GM19328 (cell line): Measurements from ENCODE around the gene TTC17.
"Not testable (repeated sequence)": the region's sequence is repeated elsewhere in the genome, so short reads cannot be mapped to it uniquely, and the experiment has no call there.

Source experiments
- ATAC-seq: cut with Tn5 transposase; IDR thresholded peaks from one replicate; pipeline ENCODE4 v1.9.1; 2021; ENCODE audit warnings: mild to moderate bottlenecking, moderate library complexity; ENCODE audit not compliant: unreplicated experiment

The TTC17 gene

DNA sequence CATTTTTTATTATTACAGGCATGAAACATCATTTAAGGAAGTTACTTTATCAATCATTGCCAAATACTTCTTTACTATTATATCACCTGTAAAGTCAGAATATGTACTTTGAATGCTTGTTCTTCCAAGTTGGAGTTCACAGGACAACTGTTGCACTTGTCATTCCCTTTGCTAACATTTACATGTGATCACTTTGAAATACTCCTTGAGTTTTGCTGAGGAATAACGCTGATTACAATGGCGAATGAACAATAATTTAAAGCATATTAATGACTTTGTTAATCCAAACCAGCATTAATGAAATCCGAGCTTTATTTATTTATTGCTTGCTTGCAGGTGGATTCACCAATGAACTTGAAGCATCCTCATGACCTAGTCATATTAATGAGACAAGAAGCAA, 20.2 kb downstream of the TTC17 start:
- no peak for ATAC-seq

DNA sequence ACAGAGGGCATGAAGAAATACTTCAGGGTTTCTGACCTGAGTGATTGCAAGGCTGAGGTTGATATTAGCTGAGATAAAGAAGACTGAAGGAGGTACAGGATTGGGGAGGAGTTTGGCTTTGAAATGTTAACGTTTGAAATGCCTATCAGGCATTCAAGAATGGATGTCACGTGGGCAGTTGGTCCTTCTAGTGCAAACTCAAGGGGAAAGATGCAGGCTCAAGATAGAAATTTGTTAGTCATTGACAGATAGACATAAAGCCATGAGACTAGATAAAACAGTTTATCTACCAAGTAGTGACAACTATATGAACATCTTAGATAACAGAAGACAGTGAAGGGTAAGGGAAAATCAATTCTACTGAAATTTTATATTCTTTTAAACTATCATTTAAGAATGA, 23.1 kb downstream of the TTC17 start:
- ATAC-seq: no peak

DNA sequence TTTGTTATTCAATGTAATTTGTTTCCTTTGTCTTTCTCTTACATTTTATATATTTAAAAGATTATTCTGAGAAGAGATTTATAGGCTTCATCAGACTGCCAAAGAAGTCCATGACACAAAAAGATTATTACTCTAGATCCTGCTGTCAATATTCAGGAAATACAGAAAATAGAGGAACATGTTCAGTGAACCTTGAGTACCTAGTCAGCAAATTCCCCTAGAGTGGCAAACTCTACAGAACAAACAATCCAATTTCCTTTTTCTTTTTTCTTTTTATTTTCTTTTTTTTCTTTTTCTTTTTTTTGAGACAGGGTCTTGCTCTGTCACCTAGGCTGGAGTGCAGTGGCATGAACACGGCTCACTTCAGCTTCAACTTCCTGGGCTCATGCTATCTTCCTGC, 23.9 kb downstream of the TTC17 start:
- no peak for ATAC-seq

DNA sequence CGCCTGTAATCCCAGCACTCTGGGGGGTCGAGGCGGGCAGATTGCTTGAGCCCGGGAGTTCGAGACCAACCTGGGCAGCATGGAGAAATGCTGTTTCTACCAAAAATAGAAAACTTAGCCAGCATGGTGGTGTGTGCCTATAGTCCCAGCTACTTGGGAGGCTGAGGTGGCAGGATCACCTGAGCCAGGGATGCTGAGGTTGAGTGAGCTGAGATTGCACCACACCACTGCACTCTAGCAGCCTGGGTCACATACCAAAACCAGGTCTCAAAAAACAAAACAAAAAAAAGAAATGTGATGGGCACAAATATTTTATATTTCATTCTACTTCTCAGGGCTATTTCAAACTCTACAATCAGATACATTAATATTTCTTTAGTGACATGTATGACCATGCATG, 25.7 kb downstream of the TTC17 start:
- no peak for ATAC-seq

DNA sequence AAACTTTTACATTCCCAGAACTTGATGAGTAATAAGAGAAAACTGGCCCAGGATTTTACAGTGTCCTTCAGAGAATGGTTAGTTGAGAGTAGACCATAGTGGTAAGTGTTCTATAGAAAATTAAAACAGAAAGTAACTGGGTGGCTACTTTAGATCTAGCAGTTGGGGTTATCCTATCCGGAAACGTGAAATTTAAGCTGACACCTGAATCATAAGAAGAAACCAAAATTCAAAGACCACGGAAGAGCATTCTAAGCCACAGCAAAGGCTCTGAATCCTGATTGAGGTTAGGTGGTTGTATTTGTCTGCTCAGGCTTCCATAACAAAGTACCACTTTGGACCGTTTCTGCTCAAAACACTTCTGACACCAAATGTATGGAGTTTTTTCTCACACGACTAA, 34.0 kb downstream of the TTC17 start:
- ATAC-seq: no peak

DNA sequence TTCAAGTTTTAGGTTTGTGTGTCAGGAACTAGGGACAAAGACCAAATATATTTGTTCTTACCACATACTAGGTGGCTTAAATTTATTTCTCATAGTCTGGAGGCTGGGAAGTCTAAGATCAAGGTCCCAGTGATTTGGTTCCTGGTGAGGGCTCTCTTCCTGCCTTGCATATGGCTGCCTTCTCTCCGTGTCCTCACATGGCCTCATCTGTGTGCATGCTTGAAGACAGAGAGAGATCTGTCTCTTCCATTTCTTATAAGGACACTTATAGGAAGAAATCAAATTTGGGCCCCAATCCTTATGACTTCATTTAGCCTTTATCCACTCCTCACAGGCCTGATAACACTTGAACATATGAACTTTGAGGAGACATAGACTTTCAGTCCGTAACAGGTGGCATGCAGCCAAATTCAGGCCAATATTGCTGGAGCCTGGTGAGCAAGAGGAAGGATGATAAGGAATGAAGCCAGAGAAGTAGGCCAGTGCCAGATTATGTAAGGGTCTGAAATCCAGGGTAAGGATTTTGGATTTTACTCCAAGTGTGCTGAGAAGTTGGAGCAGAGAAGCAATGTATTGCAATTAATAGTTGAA, 35.1 kb downstream of the TTC17 start:
- ATAC-seq: no peak

DNA sequence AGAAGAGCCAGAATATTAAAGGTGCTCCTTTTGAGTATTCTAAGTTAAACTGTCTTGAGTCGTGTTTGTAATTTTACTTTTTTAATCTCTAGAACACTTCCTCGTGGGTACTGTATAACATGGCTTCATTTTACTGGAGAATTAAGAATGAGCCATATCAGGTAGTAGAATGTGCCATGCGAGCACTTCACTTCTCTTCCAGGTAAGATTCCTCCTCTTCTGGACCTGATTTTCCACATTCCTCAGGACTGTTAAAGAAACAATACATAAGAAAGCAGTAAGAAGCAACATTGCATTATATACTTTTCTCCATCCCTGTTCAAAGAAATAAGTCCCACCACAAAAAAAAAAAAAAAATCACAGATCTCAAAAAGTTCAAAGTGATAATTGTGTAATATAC, 37.9 kb downstream of the TTC17 start:
- no peak for ATAC-seq

DNA sequence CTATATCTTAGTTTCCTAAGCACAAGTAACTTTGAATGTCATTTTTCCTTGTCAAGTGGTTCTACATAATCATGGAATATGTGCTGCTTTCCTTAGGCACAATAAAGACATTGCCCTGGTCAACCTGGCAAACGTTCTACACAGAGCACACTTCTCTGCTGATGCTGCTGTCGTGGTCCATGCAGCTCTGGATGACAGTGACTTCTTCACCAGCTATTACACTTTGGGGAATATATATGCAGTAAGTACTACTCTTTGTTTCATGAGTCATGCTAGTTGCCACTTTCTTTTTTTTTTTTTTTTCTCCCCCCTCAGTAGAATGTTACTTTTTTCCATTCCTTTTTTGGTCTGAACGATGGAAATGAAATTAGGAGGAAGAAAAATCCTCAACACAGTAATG, 38.5 kb downstream of the TTC17 start:
- no peak for ATAC-seq

DNA sequence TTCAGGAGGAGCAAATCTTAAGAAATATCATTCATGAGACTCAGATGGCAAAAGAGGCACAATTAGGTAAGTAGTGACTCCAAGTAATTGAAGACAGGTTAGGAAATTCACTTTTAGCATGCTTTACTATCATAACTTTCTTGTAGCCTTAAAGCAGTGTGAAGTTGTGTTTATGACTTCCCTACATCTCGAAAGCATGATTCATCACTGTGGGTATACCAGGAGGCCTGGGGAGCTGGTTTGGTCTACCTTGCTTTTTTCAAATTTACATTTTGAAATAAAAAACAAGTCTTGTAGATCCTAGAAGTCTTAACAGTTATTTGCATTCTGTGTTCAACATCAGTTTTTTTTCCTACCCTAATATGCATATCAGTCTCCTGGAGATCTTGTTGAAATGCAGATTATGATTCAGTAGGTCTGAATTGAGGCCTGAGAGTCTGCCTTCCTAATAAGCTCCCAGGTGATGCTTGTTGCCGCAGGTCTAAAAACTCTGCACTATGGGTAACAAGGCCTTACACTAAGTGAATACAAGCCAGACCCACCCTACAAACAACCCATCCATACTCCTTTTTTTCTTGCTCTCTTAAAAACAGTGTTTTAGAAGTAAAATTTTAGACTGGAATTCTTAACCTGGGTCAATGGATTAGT, 41.4 kb downstream of the TTC17 start:
- no peak for ATAC-seq

DNA sequence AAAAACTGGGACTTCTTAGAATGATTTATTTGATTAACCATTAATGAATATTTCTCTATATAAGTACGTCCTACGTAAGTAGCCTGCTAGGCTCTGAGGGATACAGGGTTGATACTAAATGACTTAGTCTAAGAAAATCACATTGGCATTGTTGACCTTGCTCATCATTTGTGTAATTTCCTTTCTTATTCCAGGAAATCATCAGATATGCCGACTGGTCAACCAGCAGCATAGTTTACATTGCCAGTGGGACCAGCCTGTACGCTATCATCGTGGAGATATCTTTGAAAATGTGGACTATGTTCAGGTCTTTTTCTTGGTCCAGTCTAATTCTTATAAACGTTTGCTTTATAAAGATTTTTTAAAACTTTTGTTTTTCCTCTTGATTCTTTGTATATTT, 42.5 kb downstream of the TTC17 start:
- no peak for ATAC-seq

DNA sequence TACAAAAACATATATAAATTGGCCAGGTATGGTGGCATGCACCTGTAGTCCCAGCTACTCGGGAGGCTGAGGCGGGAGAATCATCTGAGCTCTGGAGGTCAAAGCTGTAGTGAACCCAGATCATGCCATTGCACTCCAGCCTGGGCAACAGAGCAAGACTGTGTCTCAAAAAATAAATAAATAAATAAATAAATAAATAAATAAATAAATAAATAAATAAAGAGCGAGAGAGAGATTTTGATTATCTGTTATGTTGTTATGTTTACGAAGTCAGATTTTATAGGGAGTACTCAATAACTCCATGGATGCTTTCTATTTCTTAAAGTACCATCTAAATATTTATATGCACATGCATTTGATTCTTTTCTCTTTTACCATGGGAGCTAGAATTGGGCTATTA, 43.1 kb downstream of the TTC17 start:
- ATAC-seq: not testable (repeated sequence)

DNA sequence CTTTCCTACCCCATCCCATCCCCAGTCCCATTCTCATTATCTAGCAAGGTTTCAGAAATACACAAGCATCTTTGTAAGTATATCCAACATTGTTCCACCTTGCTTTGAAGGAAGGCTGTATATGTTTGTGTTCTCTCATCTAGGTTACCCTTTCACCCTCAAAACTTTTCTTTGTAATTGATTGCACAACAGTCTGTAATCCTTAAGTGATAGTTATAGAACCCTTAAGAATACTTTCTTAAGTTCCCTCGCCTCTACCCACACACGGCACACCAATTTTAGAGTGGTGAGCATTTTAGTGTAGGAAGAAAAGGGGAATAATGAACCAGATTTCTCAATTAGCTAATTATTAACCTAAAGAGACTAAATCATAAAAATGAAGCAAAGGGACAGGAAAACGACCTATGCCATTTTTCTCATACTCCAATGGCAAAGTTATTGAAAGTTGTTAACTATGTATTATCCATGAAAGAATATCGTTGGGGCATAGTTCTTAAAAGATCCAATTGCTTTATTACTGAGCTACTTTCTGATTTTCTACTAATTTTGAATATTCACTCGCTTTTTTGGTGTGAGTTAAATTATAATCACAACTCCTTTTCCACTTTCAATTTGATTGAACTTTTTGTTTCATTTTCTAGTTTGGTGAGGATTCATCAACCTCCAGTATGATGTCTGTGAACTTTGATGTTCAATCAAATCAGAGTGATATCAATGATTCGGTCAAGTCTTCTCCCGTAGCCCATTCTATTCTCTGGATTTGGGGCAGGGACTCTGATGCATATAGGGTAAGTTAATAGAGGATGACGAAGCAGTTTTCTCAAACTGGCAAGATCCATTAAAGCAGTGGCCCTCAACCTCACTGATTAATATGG, 44.9 kb downstream of the TTC17 start:
- no peak for ATAC-seq

DNA sequence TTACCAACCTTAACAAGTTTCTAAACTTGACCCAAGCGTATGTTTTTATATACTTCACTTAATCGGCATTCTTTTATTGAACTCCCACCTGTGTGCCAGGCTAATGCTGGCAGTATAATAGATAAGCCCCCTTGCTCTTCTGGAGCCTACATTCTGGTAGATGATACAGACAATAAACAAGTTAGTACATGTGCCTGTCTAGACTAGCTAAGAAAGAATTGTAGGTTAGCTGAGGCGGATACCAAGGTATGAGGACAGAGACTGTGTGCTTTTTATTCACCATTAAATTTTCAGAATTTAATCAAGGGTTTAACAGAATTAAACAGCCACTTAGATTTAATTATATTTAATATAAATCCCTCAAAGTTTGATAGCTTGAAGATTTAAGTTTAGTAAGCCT, 45.7 kb downstream of the TTC17 start:
- no peak for ATAC-seq

DNA sequence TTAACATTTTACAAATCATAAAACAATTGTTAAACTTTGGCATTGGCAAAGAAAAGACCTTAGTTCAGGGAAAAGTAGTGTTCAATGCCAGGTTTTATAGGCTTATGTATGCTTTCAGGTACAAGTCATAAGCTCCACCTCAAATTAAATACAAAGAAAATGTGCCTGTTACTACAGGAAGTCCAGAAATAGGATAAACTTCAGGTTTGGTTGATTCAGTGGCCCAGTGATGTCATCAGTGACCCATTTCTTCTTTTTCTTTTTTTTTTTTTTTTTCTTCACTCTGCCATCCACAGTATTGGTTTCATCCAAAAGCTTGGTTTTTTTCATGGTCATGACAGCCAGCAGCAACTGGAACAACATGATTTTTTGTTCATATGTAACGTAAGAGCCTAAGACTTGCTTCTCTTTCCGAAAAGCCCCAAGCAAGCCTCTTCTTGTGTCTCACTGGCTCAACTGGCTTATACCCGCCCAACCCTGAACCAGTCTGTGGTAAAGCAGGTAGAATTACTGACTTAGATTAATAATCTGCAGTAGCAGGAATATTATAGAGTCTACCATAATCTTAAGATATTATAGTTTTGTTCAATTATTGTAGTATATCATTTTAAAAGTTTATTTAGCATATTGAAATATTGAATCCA, 46.2 kb downstream of the TTC17 start:
- no peak for ATAC-seq

DNA sequence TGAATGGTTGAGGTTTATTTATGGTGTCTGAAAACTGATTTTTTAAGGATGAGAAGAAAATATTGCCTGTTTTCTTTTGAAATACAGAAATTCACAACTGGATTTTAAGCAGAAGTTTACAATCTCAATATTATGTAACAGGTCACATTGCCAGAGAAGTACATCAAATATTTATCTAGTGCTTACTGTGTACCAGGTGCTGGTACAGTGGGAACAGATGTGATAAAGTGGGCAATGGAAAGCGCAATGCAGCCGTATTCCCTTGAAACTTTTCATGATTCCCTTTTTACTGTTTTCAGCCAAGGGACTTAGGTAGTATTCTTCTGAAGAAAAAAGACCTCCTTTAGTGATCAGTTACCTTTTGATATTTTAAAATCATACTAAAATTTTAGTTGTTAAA, 49.6 kb downstream of the TTC17 start:
- no peak for ATAC-seq

DNA sequence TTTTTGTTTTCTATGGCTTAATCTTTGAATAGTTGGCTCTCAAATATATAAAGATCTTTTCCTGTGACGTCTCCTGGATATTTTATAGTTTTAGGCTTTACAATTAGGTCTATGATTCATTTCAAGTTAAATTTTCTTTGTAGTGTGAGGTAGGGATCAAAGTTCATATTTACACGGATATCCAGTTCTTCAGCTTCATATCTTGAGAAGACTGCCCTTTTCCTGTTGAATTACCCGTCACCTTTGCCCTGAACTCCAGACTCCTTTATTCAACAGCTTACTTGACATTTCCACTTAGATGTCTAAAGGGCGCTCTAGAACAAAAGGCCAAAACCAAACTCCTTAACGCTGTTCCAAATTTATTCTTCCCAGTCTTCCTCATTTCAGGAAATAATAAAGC, 51.7 kb downstream of the TTC17 start:
- ATAC-seq: no peak

DNA sequence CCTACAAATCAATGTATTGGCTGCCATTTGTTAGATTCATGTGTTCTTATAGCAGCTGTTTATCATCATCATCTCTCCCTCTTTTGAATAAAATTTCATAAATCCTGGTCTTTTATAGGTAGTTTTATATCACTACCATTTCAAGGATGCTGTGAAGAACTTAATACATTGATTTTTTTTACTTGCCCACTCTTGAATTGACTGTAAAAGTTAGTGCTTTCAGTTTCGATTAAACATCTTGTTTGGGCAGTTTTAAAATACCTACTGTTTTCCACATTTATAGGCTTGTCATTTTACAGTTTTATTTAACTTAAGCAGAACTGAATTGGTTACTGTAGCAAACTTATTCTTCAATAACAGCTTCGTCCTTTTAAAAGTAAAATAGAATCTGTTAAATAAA, 59.5 kb downstream of the TTC17 start:
- ATAC-seq: no peak

DNA sequence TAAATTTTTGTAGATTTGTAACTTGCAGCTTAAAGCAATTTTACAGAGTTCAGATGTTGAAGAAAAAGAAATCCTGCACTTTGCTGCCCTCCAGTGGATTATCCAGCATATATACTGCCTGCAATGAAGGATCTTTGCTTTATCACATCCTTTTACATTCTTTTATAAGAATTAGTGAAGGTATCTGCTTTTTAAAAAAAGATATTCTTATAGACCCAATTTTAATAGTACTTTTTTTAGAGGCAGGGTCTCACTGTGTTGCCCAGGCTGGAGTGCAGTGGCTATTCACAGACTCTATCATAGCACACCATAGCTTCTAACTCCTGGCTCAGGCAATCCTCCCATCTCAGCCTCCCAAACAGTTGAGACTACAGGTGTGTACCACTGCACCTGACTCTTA, 60.7 kb downstream of the TTC17 start:
- ATAC-seq: no peak

DNA sequence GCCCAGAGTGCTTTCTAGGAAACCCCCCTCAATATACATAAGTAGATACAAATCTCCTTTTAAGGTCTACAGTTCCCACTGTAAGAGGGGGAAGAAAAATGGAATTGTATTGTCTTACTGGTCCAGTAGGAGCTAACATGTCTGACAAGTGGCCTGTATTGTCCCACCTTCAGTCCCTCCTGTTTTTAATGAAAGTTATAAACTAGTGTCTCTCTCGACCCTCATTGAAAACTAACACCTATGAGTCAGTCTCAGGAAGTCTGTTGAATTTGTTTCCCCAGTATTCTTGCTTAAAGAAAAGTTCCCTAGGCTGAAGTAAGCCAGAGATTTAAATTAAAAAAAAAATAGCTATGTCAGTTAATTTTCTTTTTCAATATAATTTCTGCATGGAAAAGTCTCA, 69.3 kb downstream of the TTC17 start:
- ATAC-seq: no peak

DNA sequence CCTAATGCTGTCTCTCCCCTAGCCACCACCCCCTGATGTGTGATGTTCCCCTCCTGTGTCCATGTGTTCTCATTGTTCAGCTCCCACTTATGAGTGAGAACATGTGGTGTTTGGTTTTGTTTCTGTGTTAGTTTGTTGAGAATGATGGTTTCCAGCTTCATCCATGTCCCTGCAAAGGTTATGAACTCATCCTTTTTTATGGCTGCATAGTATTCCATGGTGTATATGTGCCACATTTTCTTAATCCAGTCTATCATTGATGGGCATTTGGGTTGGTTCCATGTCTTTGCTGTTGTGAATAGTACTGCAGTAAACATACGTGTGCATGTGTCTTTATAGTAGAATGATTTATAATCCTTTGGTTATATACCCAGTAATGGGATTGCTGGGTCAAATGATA, 72.2 kb downstream of the TTC17 start:
- ATAC-seq: not testable (repeated sequence)

DNA sequence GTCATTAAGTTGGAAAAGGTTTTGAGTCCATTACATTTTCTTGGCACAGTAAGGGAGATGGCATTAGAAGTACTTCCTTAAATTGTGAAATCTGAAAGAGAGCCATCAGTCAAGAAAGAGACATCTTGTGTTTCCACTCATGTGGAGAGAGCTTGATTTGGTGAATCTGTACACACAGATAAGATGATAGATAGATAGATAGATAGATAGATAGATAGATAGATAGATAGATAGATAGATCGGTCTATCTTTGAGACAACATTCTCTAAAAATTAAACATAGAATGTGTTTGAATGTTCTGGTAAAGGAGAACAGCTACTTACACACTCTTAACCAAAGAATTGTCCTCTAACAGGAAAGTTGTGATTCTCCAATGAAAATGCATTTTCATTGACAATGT, 76.2 kb downstream of the TTC17 start:
- ATAC-seq: no peak

DNA sequence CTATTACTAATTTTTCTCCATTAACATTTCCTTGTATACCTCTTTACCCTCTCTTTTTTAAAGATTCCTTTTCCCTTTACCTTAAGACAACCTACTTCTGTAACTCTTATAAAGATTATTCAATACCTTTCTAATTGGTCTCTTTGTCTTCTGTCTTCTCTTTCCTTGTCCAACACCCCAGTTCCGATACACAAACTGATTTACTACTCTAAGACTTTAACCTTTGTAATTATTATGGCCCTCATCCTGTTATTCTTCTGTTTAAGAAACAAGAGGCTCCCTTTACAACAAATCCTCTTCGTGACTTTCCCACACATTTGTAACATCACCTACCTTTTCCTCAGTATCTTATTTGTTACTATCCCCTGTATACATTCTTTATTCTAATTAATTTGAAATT, 81.8 kb downstream of the TTC17 start:
- ATAC-seq: no peak
